HepG2 (cell line): Measurements from ENCODE around the gene ZG16. TPM values are rescaled to one million over a fixed set of nuclear protein-coding genes. Genes with fewer than 3 reads are reported as not detected.

ENCODE experiments used
- CBX5 ChIP-seq: sonication (generic); formaldehyde crosslinking; IDR thresholded peaks from 2 replicates; pipeline ENCODE4 v1.4.0; 2020; ENCODE audit warnings: missing genetic modification reagents, borderline replicate concordance
- FLYWCH1 ChIP-seq: sonication (generic); formaldehyde crosslinking; IDR thresholded peaks from 2 replicates; pipeline ENCODE4 v1.8.1; 2023; ENCODE audit warnings: mild to moderate bottlenecking, missing genetic modification reagents
- HDAC2 ChIP-seq: sonication (generic); formaldehyde crosslinking; IDR thresholded peaks from 2 replicates; pipeline ENCODE4 v1.4.0; 2020; ENCODE audit warnings: missing genetic modification reagents
- HDAC6 ChIP-seq: fragments of 200-600 bp; sonication (generic); IDR thresholded peaks from 2 replicates; pipeline ENCODE4 v1.7.0; 2017; ENCODE audit warnings: mild to moderate bottlenecking, antibody characterized with exemption, low read length, low read depth
- HIVEP1 ChIP-seq: sonication (generic); formaldehyde crosslinking; IDR thresholded peaks from 2 replicates; pipeline ENCODE4 v1.4.0; 2020; ENCODE audit warnings: mild to moderate bottlenecking, missing genetic modification reagents
- KLF15 ChIP-seq: sonication (generic); formaldehyde crosslinking; IDR thresholded peaks from 2 replicates; pipeline ENCODE4 v1.8.1; 2023; ENCODE audit warnings: borderline replicate concordance, mild to moderate bottlenecking, inconsistent platforms, missing genetic modification reagents, mixed read lengths
- NONO ChIP-seq, 2 experiments: fragments of 450-650 bp in 1 of 2; sonication (generic) in 1 of 2; formaldehyde crosslinking in 1 of 2; IDR thresholded peaks in 1 of 2; conservative IDR thresholded peaks in 1 of 2; 2 replicates each; pipeline versions ENCODE4 v1.6.1 to v1.8.0; 2017 to 2022; ENCODE audit warnings: mild to moderate bottlenecking in 1 of 2, missing genetic modification reagents in 1 of 2, moderate library complexity in 1 of 2
- SNAPC2 ChIP-seq: sonication (generic); formaldehyde crosslinking; IDR thresholded peaks from 2 replicates; pipeline ENCODE4 v1.8.1; 2022; ENCODE audit warnings: mild to moderate bottlenecking, missing genetic modification reagents
- THYN1 ChIP-seq: sonication (generic); formaldehyde crosslinking; IDR thresholded peaks from 2 replicates; pipeline ENCODE4 v1.8.1; 2023; ENCODE audit warnings: low read depth, mild to moderate bottlenecking, moderate library complexity, missing genetic modification reagents, borderline replicate concordance
- ZBTB8A ChIP-seq: sonication (generic); formaldehyde crosslinking; IDR thresholded peaks from 2 replicates; pipeline ENCODE4 v1.4.0; 2020; ENCODE audit warnings: mild to moderate bottlenecking, low read depth, missing genetic modification reagents, borderline replicate concordance
- ZNF790 ChIP-seq: sonication (generic); formaldehyde crosslinking; IDR thresholded peaks from 2 replicates; pipeline ENCODE4 v1.8.0; 2022; ENCODE audit warnings: missing genetic modification reagents, mild to moderate bottlenecking, borderline replicate concordance
- polyA plus RNA-seq, 8 experiments: library from polyadenylated mRNA; depleted of rRNA in 3 of 8; stranded (reverse) in 7 of 8; unstranded in 1 of 8; fragments of >200 nt; fragmentation: Illumina TruSeq in 4 of 8; extraction: Trizol in 4 of 8; gene quantifications; 2 replicates each; pipeline versions ENCODE4 v1.2.1 to v1.2.3, GENCODE V29; 2011 to 2016; ENCODE audit warnings: low read depth in 4 of 8, missing spikeins in 1 of 8, mixed read lengths in 1 of 8; ENCODE audit not compliant: insufficient read depth in 1 of 8
- total RNA-seq, 5 experiments: library from RNA; depleted of rRNA; stranded (reverse); fragments of >200 nt; fragmentation: Illumina TruSeq; extraction: Trizol; gene quantifications; 2 replicates each; pipeline ENCODE4 v1.2.3, GENCODE V29; 2016; ENCODE audit warnings: low read depth in 1 of 5
- TF ChIP-seq, protein P1 (sequence below): sonication (generic); formaldehyde crosslinking; IDR thresholded peaks from 2 replicates; pipeline ENCODE4 v1.4.0; 2020; ENCODE audit warnings: mild to moderate bottlenecking, missing genetic modification reagents
- TF ChIP-seq, protein P2 (sequence below): sonication (generic); formaldehyde crosslinking; IDR thresholded peaks from 2 replicates; pipeline ENCODE4 v1.4.0; 2020; ENCODE audit warnings: missing genetic modification reagents
- TF ChIP-seq, protein P3 (sequence below): IDR thresholded peaks from 2 replicates; pipeline ENCODE4 v1.6.1; 2016; ENCODE audit warnings: missing compliant biosample characterization, missing genetic modification reagents, borderline replicate concordance
- TF ChIP-seq, protein P4 (sequence below): sonication (generic); formaldehyde crosslinking; IDR thresholded peaks from 2 replicates; pipeline ENCODE4 v1.4.0; 2020; ENCODE audit warnings: missing genetic modification reagents, borderline replicate concordance
- TF ChIP-seq, protein P5 (sequence below): sonication (generic); formaldehyde crosslinking; IDR thresholded peaks from 2 replicates; pipeline ENCODE4 v1.4.0; 2020; ENCODE audit warnings: missing genetic modification reagents
- TF ChIP-seq, protein P6 (sequence below): sonication (generic); formaldehyde crosslinking; IDR thresholded peaks from 2 replicates; pipeline ENCODE4 v1.5.0; 2020; ENCODE audit warnings: missing genetic modification reagents, mild to moderate bottlenecking, borderline replicate concordance
- TF ChIP-seq, protein P7 (sequence below): sonication (generic); formaldehyde crosslinking; IDR thresholded peaks from 2 replicates; pipeline ENCODE4 v1.8.0; 2022; ENCODE audit warnings: missing genetic modification reagents, mild to moderate bottlenecking, inconsistent platforms, borderline replicate concordance

The ZG16 gene
- total and polyA plus RNA-seq, 2 of the 13 experiments (the other 11 are each of a cell fraction or from before 2014, with no cell fraction given), result 0.04 to 0.07 TPM

DNA sequence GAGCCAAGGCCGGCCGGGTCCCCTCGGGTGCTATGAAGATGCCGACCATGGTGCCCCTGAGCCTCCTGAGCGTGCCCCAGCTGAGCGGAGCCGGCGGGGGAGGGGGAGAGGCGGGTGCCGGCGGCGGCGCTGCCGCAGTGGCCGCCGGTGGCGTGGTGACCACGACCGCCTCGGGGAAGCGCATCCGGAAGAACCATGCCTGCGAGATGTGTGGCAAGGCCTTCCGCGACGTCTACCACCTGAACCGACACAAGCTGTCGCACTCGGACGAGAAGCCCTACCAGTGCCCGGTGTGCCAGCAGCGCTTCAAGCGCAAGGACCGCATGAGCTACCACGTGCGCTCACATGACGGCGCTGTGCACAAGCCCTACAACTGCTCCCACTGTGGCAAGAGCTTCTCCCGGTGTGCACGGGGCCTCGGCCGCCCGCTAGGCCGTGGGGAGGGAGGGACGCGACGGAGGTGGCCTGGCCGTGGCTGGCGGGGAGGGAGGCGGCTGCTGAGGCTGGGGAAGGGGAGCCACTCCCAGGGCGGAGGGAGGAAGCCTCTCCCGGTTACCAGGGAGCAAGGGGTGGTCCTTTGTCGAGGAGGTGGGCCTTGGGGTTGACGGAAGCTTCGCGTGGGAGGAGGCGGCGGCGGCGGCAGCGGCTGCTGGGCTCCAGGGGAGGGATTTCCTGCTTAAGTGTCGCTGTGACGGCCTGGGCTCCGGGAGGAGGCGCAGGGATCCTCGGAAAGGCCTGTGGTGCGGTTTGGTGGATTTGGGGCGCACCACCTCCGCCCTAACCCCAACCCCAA, 29.6 kb downstream of the ZG16 start (continued):
- TF ChIP-seq THYN1 (CRISPR knock-in tag) (peak; percentile 26; the same call in 1 of the 2 replicates), ZNF790 (peak; percentile 98; the same call in 1 of the 2 replicates), HIVEP1 (peak; percentile 98), KLF15 (CRISPR knock-in tag) (peak; percentile 97; the same call in 1 of the 2 replicates), CBX5 (CRISPR knock-in tag) (peak; percentile 69), HDAC6 (no peak), ZBTB8A (CRISPR knock-in tag) (peak; percentile 98), FLYWCH1 (CRISPR knock-in tag) (peak; percentile 87; the same call in 1 of the 2 replicates), SNAPC2 (peak; percentile 91), NONO (IDR thresholded peaks at IDR 0.05) (no peak), NONO (CRISPR knock-in tag; conservative IDR thresholded peaks at IDR 0.05) (peak; percentile 99), HDAC2 (CRISPR knock-in tag) (peak; percentile 78)
- TF ChIP-seq, protein P1, sequence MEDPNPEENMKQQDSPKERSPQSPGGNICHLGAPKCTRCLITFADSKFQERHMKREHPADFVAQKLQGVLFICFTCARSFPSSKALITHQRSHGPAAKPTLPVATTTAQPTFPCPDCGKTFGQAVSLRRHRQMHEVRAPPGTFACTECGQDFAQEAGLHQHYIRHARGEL (CRISPR knock-in tag), result peak; percentile 85; the same call in 1 of the 2 replicates
- TF ChIP-seq, protein P2, sequence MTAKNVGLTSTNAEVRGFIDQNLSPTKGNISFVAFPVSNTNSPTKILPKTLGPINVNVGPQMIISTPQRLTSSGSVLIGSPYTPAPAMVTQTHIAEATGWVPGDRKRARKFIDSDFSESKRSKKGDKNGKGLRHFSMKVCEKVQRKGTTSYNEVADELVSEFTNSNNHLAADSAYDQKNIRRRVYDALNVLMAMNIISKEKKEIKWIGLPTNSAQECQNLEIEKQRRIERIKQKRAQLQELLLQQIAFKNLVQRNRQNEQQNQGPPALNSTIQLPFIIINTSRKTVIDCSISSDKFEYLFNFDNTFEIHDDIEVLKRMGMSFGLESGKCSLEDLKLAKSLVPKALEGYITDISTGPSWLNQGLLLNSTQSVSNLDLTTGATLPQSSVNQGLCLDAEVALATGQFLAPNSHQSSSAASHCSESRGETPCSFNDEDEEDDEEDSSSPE (CRISPR knock-in tag), result peak; percentile 92
- TF ChIP-seq, protein P3, sequence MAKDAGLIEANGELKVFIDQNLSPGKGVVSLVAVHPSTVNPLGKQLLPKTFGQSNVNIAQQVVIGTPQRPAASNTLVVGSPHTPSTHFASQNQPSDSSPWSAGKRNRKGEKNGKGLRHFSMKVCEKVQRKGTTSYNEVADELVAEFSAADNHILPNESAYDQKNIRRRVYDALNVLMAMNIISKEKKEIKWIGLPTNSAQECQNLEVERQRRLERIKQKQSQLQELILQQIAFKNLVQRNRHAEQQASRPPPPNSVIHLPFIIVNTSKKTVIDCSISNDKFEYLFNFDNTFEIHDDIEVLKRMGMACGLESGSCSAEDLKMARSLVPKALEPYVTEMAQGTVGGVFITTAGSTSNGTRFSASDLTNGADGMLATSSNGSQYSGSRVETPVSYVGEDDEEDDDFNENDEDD (CRISPR knock-in tag), result peak; percentile 95
- TF ChIP-seq, protein P4, sequence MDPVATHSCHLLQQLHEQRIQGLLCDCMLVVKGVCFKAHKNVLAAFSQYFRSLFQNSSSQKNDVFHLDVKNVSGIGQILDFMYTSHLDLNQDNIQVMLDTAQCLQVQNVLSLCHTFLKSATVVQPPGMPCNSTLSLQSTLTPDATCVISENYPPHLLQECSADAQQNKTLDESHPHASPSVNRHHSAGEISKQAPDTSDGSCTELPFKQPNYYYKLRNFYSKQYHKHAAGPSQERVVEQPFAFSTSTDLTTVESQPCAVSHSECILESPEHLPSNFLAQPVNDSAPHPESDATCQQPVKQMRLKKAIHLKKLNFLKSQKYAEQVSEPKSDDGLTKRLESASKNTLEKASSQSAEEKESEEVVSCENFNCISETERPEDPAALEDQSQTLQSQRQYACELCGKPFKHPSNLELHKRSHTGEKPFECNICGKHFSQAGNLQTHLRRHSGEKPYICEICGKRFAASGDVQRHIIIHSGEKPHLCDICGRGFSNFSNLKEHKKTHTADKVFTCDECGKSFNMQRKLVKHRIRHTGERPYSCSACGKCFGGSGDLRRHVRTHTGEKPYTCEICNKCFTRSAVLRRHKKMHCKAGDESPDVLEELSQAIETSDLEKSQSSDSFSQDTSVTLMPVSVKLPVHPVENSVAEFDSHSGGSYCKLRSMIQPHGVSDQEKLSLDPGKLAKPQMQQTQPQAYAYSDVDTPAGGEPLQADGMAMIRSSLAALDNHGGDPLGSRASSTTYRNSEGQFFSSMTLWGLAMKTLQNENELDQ (CRISPR knock-in tag), result no peak
- TF ChIP-seq, protein P5, sequence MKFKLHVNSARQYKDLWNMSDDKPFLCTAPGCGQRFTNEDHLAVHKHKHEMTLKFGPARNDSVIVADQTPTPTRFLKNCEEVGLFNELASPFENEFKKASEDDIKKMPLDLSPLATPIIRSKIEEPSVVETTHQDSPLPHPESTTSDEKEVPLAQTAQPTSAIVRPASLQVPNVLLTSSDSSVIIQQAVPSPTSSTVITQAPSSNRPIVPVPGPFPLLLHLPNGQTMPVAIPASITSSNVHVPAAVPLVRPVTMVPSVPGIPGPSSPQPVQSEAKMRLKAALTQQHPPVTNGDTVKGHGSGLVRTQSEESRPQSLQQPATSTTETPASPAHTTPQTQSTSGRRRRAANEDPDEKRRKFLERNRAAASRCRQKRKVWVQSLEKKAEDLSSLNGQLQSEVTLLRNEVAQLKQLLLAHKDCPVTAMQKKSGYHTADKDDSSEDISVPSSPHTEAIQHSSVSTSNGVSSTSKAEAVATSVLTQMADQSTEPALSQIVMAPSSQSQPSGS (CRISPR knock-in tag), result peak; percentile 69; the same call in 1 of the 2 replicates
- TF ChIP-seq, protein P6, sequence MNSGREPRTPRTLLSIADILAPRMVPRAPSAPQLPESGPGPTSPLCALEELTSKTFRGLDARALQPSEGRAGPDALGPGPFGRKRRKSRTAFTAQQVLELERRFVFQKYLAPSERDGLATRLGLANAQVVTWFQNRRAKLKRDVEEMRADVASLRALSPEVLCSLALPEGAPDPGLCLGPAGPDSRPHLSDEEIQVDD, result peak; percentile 98
- TF ChIP-seq, protein P7, sequence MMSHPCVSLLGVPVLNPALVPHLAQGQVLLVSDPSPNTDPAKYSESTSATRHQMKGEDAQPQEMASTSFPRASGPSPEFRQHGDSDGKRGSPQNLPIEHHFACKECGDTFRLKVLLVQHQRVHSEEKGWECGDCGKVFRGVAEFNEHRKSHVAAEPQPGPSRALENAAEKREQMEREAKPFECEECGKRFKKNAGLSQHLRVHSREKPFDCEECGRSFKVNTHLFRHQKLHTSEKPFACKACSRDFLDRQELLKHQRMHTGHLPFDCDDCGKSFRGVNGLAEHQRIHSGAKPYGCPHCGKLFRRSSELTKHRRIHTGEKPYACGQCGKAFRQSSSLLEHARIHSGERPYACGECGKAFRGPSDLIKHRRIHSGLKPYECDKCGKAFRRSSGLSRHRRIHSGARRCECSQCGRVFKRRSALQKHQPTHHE (CRISPR knock-in tag), result peak; percentile 98
